Measurements from ENCODE around the gene VPS45. TPM values are rescaled to one million over a fixed set of nuclear protein-coding genes. Genes with fewer than 3 reads are reported as not detected.

The VPS45 gene
- total RNA-seq, 1 experiment from 2014 or later = 28.2 TPM

DNA sequence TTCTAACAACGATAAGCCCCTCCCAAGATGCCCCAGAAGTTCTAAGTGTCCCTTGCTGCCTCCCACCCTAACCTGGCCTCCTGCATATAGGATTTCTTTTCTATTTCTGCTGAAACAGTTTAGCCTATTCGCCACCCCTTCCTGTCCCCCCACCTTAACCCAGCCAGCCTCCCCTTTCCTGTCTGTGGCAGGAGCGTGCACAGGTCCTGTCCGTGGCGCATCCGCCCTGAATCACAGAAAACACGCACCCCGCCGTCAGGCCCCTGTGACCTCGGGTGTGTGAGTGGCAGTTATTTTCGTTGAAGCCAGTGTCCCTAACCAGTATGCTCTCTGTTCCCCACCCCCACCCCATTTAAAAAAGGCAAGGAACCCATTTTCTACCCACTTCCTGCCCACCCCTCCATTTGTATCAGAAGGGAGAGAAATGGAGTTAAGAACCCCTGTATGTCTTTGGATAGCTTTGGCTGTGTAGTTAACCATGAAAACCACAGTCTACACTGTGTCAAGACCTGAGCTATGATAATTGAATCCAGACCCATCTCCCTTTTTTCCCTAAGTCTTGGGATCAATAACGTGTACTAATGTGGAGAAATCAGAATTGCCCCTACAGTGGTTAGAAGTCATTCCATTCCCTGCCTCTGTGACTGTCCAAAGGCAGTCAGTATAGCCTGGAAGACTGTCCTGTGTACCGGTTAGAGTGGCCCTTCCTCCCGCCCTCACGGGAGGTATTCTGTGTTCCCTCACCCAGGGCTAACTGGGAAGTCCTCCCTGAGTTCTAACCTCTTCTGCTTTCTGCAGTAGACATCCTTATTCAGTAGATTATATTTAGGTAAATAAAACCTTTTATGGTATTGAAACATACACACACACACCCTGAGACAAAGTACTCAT, 84.0 kb downstream of the VPS45 start:
- ChIA-PET POLR2A (interaction anchor here (0.7 to 2.2 kb wide), 2 partner anchors 11 to 19 kb away, joined by 3 to 16 read pairs; no protein-coding TSS in a partner anchor), CTCF (interaction anchor here (0.6 to 1.9 kb wide), 5 partner anchors 10 to 214 kb away, joined by 3 to 11 read pairs (median 5); no protein-coding TSS in a partner anchor)
- Mint-ChIP-seq H3K36me3 (peaks cover 31% of the 10 kb centered on the region), H3K27ac (no peak overlapping the region; the same call in 1 of the 2 replicates), H3K4me3 (peak overlapping the region; percentile 85), H3K9me3 (no peaks in the 10 kb centered on the region), H3K4me1 (peaks cover 25% of the 10 kb centered on the region), H3K27me3 (ENCODE audit: low read depth) (peaks cover 23% of the 10 kb centered on the region)
- DNase-seq (ENCODE audit: low spot score) = no peak
- no peak for ATAC-seq
- TF ChIP-seq SP1 (CRISPR knock-in tag; conservative IDR thresholded peaks at IDR 0.05) (no peak), FOXJ3 (CRISPR knock-in tag; IDR thresholded peaks at IDR 0.05; ENCODE audit: borderline replicate concordance) (no peak), TEAD4 (CRISPR knock-in tag; IDR thresholded peaks at IDR 0.05) (no peak), RELA (CRISPR knock-in tag; IDR thresholded peaks at IDR 0.05; ENCODE audit: borderline replicate concordance) (no peak), IRF2 (CRISPR knock-in tag; IDR thresholded peaks at IDR 0.05; ENCODE audit: borderline replicate concordance, low read depth) (no peak), TEAD1 (CRISPR knock-in tag; IDR thresholded peaks at IDR 0.05) (no peak), ESRRA (CRISPR knock-in tag; IDR thresholded peaks at IDR 0.05; ENCODE audit: borderline replicate concordance) (no peak), JUN (CRISPR knock-in tag; IDR thresholded peaks at IDR 0.05) (no peak), NR1H2 (CRISPR knock-in tag; IDR thresholded peaks at IDR 0.05) (no peak), ZNF219 (CRISPR knock-in tag; IDR thresholded peaks at IDR 0.05; ENCODE audit: borderline replicate concordance) (no peak)
- TF ChIP-seq, protein P1, sequence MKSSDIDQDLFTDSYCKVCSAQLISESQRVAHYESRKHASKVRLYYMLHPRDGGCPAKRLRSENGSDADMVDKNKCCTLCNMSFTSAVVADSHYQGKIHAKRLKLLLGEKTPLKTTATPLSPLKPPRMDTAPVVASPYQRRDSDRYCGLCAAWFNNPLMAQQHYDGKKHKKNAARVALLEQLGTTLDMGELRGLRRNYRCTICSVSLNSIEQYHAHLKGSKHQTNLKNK (CRISPR knock-in tag; IDR thresholded peaks at IDR 0.05) = no peak
- TF ChIP-seq, protein P2, sequence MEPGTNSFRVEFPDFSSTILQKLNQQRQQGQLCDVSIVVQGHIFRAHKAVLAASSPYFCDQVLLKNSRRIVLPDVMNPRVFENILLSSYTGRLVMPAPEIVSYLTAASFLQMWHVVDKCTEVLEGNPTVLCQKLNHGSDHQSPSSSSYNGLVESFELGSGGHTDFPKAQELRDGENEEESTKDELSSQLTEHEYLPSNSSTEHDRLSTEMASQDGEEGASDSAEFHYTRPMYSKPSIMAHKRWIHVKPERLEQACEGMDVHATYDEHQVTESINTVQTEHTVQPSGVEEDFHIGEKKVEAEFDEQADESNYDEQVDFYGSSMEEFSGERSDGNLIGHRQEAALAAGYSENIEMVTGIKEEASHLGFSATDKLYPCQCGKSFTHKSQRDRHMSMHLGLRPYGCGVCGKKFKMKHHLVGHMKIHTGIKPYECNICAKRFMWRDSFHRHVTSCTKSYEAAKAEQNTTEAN (CRISPR knock-in tag; IDR thresholded peaks at IDR 0.05) = no peak
- TF ChIP-seq, protein P3, sequence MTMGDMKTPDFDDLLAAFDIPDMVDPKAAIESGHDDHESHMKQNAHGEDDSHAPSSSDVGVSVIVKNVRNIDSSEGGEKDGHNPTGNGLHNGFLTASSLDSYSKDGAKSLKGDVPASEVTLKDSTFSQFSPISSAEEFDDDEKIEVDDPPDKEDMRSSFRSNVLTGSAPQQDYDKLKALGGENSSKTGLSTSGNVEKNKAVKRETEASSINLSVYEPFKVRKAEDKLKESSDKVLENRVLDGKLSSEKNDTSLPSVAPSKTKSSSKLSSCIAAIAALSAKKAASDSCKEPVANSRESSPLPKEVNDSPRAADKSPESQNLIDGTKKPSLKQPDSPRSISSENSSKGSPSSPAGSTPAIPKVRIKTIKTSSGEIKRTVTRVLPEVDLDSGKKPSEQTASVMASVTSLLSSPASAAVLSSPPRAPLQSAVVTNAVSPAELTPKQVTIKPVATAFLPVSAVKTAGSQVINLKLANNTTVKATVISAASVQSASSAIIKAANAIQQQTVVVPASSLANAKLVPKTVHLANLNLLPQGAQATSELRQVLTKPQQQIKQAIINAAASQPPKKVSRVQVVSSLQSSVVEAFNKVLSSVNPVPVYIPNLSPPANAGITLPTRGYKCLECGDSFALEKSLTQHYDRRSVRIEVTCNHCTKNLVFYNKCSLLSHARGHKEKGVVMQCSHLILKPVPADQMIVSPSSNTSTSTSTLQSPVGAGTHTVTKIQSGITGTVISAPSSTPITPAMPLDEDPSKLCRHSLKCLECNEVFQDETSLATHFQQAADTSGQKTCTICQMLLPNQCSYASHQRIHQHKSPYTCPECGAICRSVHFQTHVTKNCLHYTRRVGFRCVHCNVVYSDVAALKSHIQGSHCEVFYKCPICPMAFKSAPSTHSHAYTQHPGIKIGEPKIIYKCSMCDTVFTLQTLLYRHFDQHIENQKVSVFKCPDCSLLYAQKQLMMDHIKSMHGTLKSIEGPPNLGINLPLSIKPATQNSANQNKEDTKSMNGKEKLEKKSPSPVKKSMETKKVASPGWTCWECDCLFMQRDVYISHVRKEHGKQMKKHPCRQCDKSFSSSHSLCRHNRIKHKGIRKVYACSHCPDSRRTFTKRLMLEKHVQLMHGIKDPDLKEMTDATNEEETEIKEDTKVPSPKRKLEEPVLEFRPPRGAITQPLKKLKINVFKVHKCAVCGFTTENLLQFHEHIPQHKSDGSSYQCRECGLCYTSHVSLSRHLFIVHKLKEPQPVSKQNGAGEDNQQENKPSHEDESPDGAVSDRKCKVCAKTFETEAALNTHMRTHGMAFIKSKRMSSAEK (CRISPR knock-in tag; IDR thresholded peaks at IDR 0.05; ENCODE audit: borderline replicate concordance) = no peak
- TF ChIP-seq, protein P4, sequence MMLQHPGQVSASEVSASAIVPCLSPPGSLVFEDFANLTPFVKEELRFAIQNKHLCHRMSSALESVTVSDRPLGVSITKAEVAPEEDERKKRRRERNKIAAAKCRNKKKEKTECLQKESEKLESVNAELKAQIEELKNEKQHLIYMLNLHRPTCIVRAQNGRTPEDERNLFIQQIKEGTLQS (CRISPR knock-in tag; conservative IDR thresholded peaks at IDR 0.05) = no peak
- TF ChIP-seq, protein P5, sequence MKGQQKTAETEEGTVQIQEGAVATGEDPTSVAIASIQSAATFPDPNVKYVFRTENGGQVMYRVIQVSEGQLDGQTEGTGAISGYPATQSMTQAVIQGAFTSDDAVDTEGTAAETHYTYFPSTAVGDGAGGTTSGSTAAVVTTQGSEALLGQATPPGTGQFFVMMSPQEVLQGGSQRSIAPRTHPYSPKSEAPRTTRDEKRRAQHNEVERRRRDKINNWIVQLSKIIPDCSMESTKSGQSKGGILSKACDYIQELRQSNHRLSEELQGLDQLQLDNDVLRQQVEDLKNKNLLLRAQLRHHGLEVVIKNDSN (CRISPR knock-in tag; IDR thresholded peaks at IDR 0.05) = no peak

DNA sequence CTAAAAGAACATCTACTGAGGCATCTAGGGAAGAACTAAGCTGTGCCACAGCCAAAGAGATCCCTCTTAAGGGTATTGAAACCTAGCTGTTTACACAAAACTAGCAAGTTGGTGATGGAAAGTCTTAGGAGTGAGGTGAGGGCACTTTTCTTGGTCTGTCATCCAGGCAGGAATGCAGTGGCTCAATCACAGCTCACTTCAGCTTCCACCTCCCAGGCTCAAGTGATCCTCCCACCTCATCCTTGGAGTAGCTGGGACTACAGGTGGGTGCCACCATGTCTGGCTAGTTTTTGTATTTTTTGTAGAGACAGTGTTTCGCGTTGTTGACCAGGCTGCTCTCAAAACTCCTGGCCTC, 84.6 kb downstream of the VPS45 start:
- H3K4me1 Mint-ChIP-seq = peaks cover 25% of the 10 kb centered on the region
- ChIA-PET POLR2A (interaction anchor here (0.7 kb wide), 1 partner anchor 18 kb away, joined by 3 read pairs; no protein-coding TSS in a partner anchor), CTCF (interaction anchor here (0.6 to 1.8 kb wide), 3 partner anchors 9 to 214 kb away, joined by 3 to 10 read pairs (median 5); no protein-coding TSS in a partner anchor)
- no peaks in the 10 kb centered on the region for H3K9me3 Mint-ChIP-seq
- no peak for ATAC-seq
- no peak overlapping the region for H3K27ac Mint-ChIP-seq
- H3K36me3 Mint-ChIP-seq = peaks cover 37% of the 10 kb centered on the region
- H3K27me3 Mint-ChIP-seq (ENCODE audit: low read depth) = peaks cover 23% of the 10 kb centered on the region
- H3K4me3 Mint-ChIP-seq = peak overlapping the region; percentile 85
- no peak for DNase-seq (ENCODE audit: low spot score)
- no peak for TF ChIP-seq PRRX2 (CRISPR knock-in tag; IDR thresholded peaks at IDR 0.05)
- TF ChIP-seq, protein P5 (CRISPR knock-in tag; IDR thresholded peaks at IDR 0.05) = no peak
- TF ChIP-seq, protein P6, sequence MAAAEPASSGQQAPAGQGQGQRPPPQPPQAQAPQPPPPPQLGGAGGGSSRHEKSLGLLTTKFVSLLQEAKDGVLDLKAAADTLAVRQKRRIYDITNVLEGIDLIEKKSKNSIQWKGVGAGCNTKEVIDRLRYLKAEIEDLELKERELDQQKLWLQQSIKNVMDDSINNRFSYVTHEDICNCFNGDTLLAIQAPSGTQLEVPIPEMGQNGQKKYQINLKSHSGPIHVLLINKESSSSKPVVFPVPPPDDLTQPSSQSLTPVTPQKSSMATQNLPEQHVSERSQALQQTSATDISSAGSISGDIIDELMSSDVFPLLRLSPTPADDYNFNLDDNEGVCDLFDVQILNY (CRISPR knock-in tag; IDR thresholded peaks at IDR 0.05) = no peak
- TF ChIP-seq, protein P4 (CRISPR knock-in tag; conservative IDR thresholded peaks at IDR 0.05) = no peak
- no peak for TF ChIP-seq EMX1 (CRISPR knock-in tag; IDR thresholded peaks at IDR 0.05)
- TF ChIP-seq TEAD1 (CRISPR knock-in tag; IDR thresholded peaks at IDR 0.05) = no peak
- TF ChIP-seq, protein P3 (CRISPR knock-in tag; IDR thresholded peaks at IDR 0.05; ENCODE audit: borderline replicate concordance) = no peak
- TF ChIP-seq RORB (CRISPR knock-in tag; IDR thresholded peaks at IDR 0.05) = no peak

Data from WTC11 (cell line).